PC-3 (cell line): ENCODE results near the gene MAML2. TPM values are rescaled to one million over a fixed set of nuclear protein-coding genes. Genes with fewer than 3 reads are reported as not detected.

Experiments used
- ATAC-seq: fragments of 200-7000 bp; cut with Tn5 transposase; 2 replicates; pipeline ENCODE4 v1.9.1; 2020; ENCODE audit warnings: mild to moderate bottlenecking, moderate library complexity
- BruUV-seq: library from RNA; stranded (reverse); fragments of 400-500 nt; replicated peaks from 2 replicates; lab custom pipeline; 2021; lab: Mats Ljungman, UMichigan
- CTCF ChIA-PET: fragments of 300-600 bp; sonication (Branson Sonifier 250); formaldehyde crosslinking; loops from one replicate; lab custom pipeline; 2022; ENCODE audit warnings: antibody characterized with exemption; lab: Charles Lee
- POLR2A ChIA-PET: fragments of 300-600 bp; sonication (Branson Sonifier 250); formaldehyde crosslinking; loops from one replicate; lab custom pipeline; 2022; ENCODE audit warnings: antibody characterized with exemption; ENCODE audit not compliant: unreplicated experiment; lab: Charles Lee
- DNase-seq: peaks from one replicate; pipeline ENCODE4 v3.0.0-alpha.2; 2015
- H2AFZ ChIP-seq: fragments of 300-600 bp; sonication (generic); 2 replicates; pipeline ENCODE4 v1.6.0; 2016; ENCODE audit warnings: antibody characterized with exemption, low read length
- H3F3A ChIP-seq: fragments of 300-600 bp; sonication (generic); one replicate; pipeline ENCODE4 v1.6.0; 2017; ENCODE audit warnings: antibody characterized with exemption, low read length, control low read depth, mild to moderate bottlenecking; ENCODE audit not compliant: unreplicated experiment
- H3K27ac ChIP-seq: fragments of 300-600 bp; sonication (generic); 2 replicates; pipeline ENCODE4 v1.5.1; 2016; ENCODE audit warnings: mild to moderate bottlenecking, low read length
- H3K27me3 ChIP-seq: fragments of 300-600 bp; sonication (generic); 2 replicates; pipeline ENCODE4 v1.6.1; 2016; ENCODE audit warnings: low read length, mixed read lengths
- H3K36me3 ChIP-seq: fragments of 300-600 bp; sonication (generic); 2 replicates; pipeline ENCODE4 v1.6.1; 2016; ENCODE audit warnings: low read depth, mixed run types, low read length, mixed read lengths
- H3K4me1 ChIP-seq: fragments of 300-600 bp; sonication (generic); 2 replicates; pipeline ENCODE4 v1.5.1; 2016; ENCODE audit warnings: low read length; ENCODE audit not compliant: insufficient read depth
- H3K4me2 ChIP-seq: fragments of 300-600 bp; sonication (generic); 2 replicates; pipeline ENCODE4 v1.6.0; 2016; ENCODE audit warnings: low read length
- H3K4me3 ChIP-seq: fragments of 300-600 bp; sonication (generic); 2 replicates; pipeline ENCODE4 v1.5.1; 2016; ENCODE audit warnings: mild to moderate bottlenecking, low read length, mixed read lengths
- H3K79me2 ChIP-seq: fragments of 300-600 bp; sonication (generic); 2 replicates; pipeline ENCODE4 v1.6.1; 2017; ENCODE audit warnings: low read length, mixed read lengths
- H3K9ac ChIP-seq: fragments of 300-600 bp; sonication (generic); 2 replicates; pipeline ENCODE4 v1.6.0; 2016; ENCODE audit warnings: mild to moderate bottlenecking, low read length
- H3K9me2 ChIP-seq: fragments of 300-600 bp; sonication (generic); replicated peaks from 2 replicates; pipeline ENCODE4 v1.6.1; 2016; ENCODE audit warnings: mixed run types, low read length, mixed read lengths
- H3K9me3 ChIP-seq: fragments of 300-600 bp; sonication (generic); 2 replicates; pipeline ENCODE4 v1.6.1; 2016; ENCODE audit warnings: low read length, mixed read lengths
- H4K20me1 ChIP-seq: fragments of 300-600 bp; sonication (generic); 2 replicates; pipeline ENCODE4 v1.6.1; 2016; ENCODE audit warnings: low read length, mixed read lengths
- CTCF ChIP-seq: fragments of 300-600 bp; sonication (generic); conservative IDR thresholded peaks from 2 replicates; pipeline ENCODE4 v1.5.1; 2017; ENCODE audit warnings: antibody characterized with exemption, low read depth, mild to moderate bottlenecking, low read length
- EZH2 ChIP-seq: fragments of 300-600 bp; sonication (generic); IDR thresholded peaks from one replicate; pipeline ENCODE4 v1.6.1; 2017; ENCODE audit warnings: antibody characterized with exemption, mild to moderate bottlenecking, low read length; ENCODE audit not compliant: unreplicated experiment
- EZH2phosphoT487 ChIP-seq: fragments of 300-600 bp; sonication (generic); IDR thresholded peaks from 2 replicates; pipeline ENCODE4 v1.6.1; 2018; ENCODE audit warnings: mild to moderate bottlenecking, antibody characterized with exemption, low read length, borderline replicate concordance
- intact Hi-C: fragments of 100-400 bp; cut with micrococcal nuclease; formaldehyde crosslinking; loops from 2 replicates; pipeline ENCODE4 v1.9.0; 2023
- total RNA-seq: library from RNA; depleted of rRNA; stranded (reverse); fragments of >200 nt; gene quantifications from 2 replicates; pipeline ENCODE4 v1.2.3, GENCODE V29; 2014

Gene MAML2
- total RNA-seq, 1 experiment from 2014 or later = 10.9 TPM

GRCh38 chr11:96073536-96073935, 269.5 kb downstream of the MAML2 start:
- Histone ChIP-seq H2AFZ (no peak overlapping the region), H3K27ac (no peak overlapping the region), H3K9me3 (no peaks in the 10 kb centered on the region), H3K9ac (no peak overlapping the region), H3K4me3 (no peak overlapping the region), H3K4me1 (no peaks in the 10 kb centered on the region), H3K4me2 (no peak overlapping the region), H3K27me3 (no peaks in the 10 kb centered on the region), H3K9me2 (no peaks in the 10 kb centered on the region), H3K36me3 (no peaks in the 10 kb centered on the region), H3K79me2 (no peaks in the 10 kb centered on the region), H4K20me1 (no peaks in the 10 kb centered on the region), H3F3A (no peaks in the 10 kb centered on the region)
- intact Hi-C loops = no loop called here
- ATAC-seq (no peak), DNase-seq (no peak)
- BruUV-seq = no TSS peak
- ChIA-PET POLR2A (no interaction called here), CTCF (no interaction called here)
- TF ChIP-seq CTCF (no peak), EZH2 (no peak), EZH2phosphoT487 (no peak)

- Histone ChIP-seq H4K20me1 (no peaks in the 10 kb centered on the region), H3K27me3 (no peaks in the 10 kb centered on the region), H3K4me1 (peaks cover 8% of the 10 kb centered on the region), H3K9me3 (no peaks in the 10 kb centered on the region), H3K4me3 (no peak overlapping the region), H3K36me3 (no peaks in the 10 kb centered on the region), H3F3A (no peaks in the 10 kb centered on the region), H3K9ac (no peak overlapping the region), H2AFZ (no peak overlapping the region), H3K4me2 (no peak overlapping the region), H3K79me2 (no peaks in the 10 kb centered on the region), H3K9me2 (no peaks in the 10 kb centered on the region), H3K27ac (no peak overlapping the region)
- CTCF ChIA-PET = no interaction called here
- no TSS peak for BruUV-seq
- TF ChIP-seq EZH2 = no peak
- TF ChIP-seq EZH2phosphoT487 = no peak
- TF ChIP-seq CTCF = no peak
- ATAC-seq (no peak), DNase-seq (no peak)
- POLR2A ChIA-PET = no interaction called here
- intact Hi-C loops = no loop called here
These were observed 270.4 kb downstream of the MAML2 start for GRCh38 chr11:96072592-96072991.

- ChIA-PET POLR2A (no interaction called here), CTCF (no interaction called here)
- Histone ChIP-seq H3K4me3 (no peak overlapping the region), H3F3A (no peaks in the 10 kb centered on the region), H3K9me3 (no peaks in the 10 kb centered on the region), H3K79me2 (no peaks in the 10 kb centered on the region), H3K27me3 (no peaks in the 10 kb centered on the region), H3K36me3 (no peaks in the 10 kb centered on the region), H3K4me2 (no peak overlapping the region), H3K9me2 (no peaks in the 10 kb centered on the region), H3K4me1 (peaks cover 11% of the 10 kb centered on the region), H4K20me1 (no peaks in the 10 kb centered on the region), H3K27ac (no peak overlapping the region), H3K9ac (no peak overlapping the region), H2AFZ (no peak overlapping the region)
- intact Hi-C loops = no loop called here
- no TSS peak for BruUV-seq
- no peak for TF ChIP-seq EZH2
- no peak for TF ChIP-seq CTCF
- TF ChIP-seq EZH2phosphoT487 = no peak
- DNase-seq (no peak), ATAC-seq (no peak)
These were observed 272.5 kb downstream of the MAML2 start for GRCh38 chr11:96070453-96070852.
